Uterus (tissue), 4 donors: ENCODE results near the gene WNK1. TPM values are rescaled to one million over a fixed set of nuclear protein-coding genes. Genes with fewer than 3 reads are reported as not detected.
A peak's percentile ranks its signal among the peaks of the same experiment; 100 is the strongest.

Source experiments
- DNase-seq, 2 donors: peaks; one replicate each; pipeline ENCODE4 v3.0.0-alpha.2; 2019 to 2020
- H3K27ac ChIP-seq, 2 donors: fragments of 200-600 bp; sonication (generic); 1 replicate in 1 of 2; 2 replicates in 1 of 2; pipeline ENCODE4 v1.5.1; 2016 to 2018
- H3K27me3 ChIP-seq, 2 donors: fragments of 200-600 bp; sonication (generic); one replicate each; pipeline ENCODE4 v1.5.1; 2018 to 2019; ENCODE audit warnings: control low read depth in 1 of 2
- H3K36me3 ChIP-seq, 2 donors: fragments of 200-600 bp; sonication (generic); one replicate each; pipeline ENCODE4 v1.5.1; 2019; ENCODE audit warnings: control low read depth in 1 of 2
- H3K4me1 ChIP-seq, 2 donors: fragments of 200-600 bp; sonication (generic); one replicate each; pipeline ENCODE4 v1.5.1; 2018 to 2019; ENCODE audit warnings: control low read depth in 1 of 2
- H3K4me3 ChIP-seq, 2 donors: fragments of 200-600 bp; sonication (generic); 1 replicate in 1 of 2; 2 replicates in 1 of 2; pipeline ENCODE4 v1.5.1; 2018 to 2019; ENCODE audit warnings: mild to moderate bottlenecking in 1 of 2
- H3K9me3 ChIP-seq, 2 donors: fragments of 200-600 bp; sonication (generic); one replicate each; pipeline ENCODE4 v1.5.1; 2019; ENCODE audit warnings: control low read depth in 1 of 2
- POLR2A ChIP-seq, 2 donors: fragments of 450-650 bp; IDR thresholded peaks; one replicate each; pipeline ENCODE4 v1.6.1; 2016; ENCODE audit warnings: antibody characterized with exemption in 2 of 2, mild to moderate bottlenecking in 1 of 2, moderate library complexity in 1 of 2
- intact Hi-C: fragments of 100-400 bp; cut with DNase I; formaldehyde crosslinking; loops from one replicate; pipeline ENCODE4 v1.15.1; 2023; ENCODE audit warnings: low total_unique reads
- total RNA-seq, 4 donors: library from RNA; depleted of rRNA in 3 of 4; stranded (reverse); fragments of >200 nt in 3 of 4; gene quantifications; one replicate each; pipeline versions ENCODE4 v1.1.0 to v1.2.4, GENCODE V29; 2014 to 2023
- TF ChIP-seq, protein P1 (sequence below), 4 experiments: fragments of 200-600 bp in 2 of 4; fragments of 450-650 bp in 2 of 4; sonication (generic) in 2 of 4; IDR thresholded peaks; one replicate each; pipeline ENCODE4 v1.5.1; 2016 to 2019; ENCODE audit warnings: antibody characterized with exemption in 4 of 4, mild to moderate bottlenecking in 2 of 4, moderate library complexity in 1 of 4
- donor health status: DM: yes; HTN: yes; CAD: no.

WNK1 gene
- total RNA-seq, 4 donors from 2014 or later = 57.1 to 208 (median 81.0) TPM

DNA sequence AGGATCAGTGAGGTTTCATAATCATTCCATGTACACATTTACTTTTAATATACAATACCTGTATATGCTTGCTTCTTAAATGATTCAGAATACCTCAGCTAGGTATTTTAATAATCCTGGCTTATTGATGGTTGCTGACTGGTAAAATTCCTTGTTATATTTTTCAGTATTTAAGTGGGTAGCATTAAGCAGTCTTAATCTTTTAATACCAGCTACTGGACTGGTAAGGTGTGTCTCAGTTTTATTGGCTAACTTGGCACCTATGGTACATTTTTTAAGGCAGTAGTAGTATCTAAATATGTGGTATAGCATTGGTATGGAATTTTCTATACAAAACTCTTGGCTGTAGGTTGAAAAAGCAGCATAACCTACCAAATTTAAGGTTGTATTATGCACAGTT, 100.5 kb downstream of the WNK1 start:
- H3K4me3 ChIP-seq = no peak overlapping the region
- no peak overlapping the region for H3K27ac ChIP-seq
- H3K4me1 ChIP-seq = peaks cover 0 to 4% of the 10 kb centered on the region in 2 donors
- intact Hi-C loops = no loop called here
- no peaks in the 10 kb centered on the region for H3K9me3 ChIP-seq
- TF ChIP-seq POLR2A (IDR thresholded peaks at IDR 0.05) = no peak
- TF ChIP-seq, protein P1, sequence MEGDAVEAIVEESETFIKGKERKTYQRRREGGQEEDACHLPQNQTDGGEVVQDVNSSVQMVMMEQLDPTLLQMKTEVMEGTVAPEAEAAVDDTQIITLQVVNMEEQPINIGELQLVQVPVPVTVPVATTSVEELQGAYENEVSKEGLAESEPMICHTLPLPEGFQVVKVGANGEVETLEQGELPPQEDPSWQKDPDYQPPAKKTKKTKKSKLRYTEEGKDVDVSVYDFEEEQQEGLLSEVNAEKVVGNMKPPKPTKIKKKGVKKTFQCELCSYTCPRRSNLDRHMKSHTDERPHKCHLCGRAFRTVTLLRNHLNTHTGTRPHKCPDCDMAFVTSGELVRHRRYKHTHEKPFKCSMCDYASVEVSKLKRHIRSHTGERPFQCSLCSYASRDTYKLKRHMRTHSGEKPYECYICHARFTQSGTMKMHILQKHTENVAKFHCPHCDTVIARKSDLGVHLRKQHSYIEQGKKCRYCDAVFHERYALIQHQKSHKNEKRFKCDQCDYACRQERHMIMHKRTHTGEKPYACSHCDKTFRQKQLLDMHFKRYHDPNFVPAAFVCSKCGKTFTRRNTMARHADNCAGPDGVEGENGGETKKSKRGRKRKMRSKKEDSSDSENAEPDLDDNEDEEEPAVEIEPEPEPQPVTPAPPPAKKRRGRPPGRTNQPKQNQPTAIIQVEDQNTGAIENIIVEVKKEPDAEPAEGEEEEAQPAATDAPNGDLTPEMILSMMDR (IDR thresholded peaks at IDR 0.05) = no peak
- no peaks in the 10 kb centered on the region for H3K27me3 ChIP-seq
- H3K36me3 ChIP-seq = no peaks in the 10 kb centered on the region
- DNase-seq = no peak

DNA sequence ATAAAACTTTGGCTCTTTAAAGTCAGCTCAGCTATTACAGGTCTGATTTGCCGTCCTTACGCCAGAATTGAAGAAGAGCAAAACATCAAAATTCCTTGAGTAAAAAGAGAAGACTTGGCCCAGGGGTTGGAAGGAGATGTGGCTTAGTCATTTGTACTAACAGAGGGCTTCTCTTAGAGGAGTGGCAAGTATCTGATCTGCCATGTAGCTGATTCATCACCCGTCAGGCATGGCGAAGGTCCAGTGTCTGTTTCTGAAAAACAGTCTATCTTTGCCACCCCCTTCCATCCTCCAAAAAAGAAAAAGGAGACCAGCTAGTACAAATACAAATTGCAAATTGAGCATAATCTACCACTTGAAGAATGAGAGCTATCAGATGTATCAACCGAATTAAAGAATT, 105.2 kb downstream of the WNK1 start:
- no peak for TF ChIP-seq POLR2A (IDR thresholded peaks at IDR 0.05)
- TF ChIP-seq, protein P1 (IDR thresholded peaks at IDR 0.05) = no peak
- Histone ChIP-seq H3K9me3 (no peaks in the 10 kb centered on the region), H3K4me3 (no peak overlapping the region), H3K4me1 (no peaks in the 10 kb centered on the region), H3K27ac (peak overlapping the region; percentile 24), H3K36me3 (peaks cover 0 to under 1% of the 10 kb centered on the region in 2 donors), H3K27me3 (no peaks in the 10 kb centered on the region)
- intact Hi-C loops = no loop called here
- peak; percentile 44 to 58 for DNase-seq

DNA sequence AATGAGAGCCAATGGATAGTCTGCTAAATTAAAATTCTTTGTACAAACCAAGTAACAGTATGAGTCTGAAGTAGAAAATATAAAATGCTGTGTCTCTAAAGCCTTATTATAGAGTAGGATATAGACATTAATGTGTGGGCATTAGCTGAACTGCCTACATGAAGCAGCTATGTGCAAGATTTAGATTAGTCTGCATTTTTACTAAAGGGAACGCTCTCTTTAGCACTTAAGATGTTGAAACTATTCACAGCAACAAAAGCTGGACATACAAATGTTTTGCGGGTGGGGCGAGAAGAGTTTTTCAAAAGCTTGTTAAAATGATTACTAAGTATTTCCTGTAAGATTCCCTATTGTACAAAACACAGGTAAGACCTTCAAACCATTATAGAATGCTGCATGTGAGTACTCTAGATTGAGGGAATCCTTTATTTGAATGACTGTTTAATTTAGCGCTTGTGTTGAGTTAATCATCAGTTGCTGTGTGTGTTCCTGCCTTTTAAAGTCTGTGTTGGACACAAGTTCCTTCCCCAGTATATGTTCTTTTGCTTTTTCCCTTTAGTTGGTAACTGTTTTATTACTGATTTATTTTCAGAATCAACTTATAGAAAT, 110.0 kb downstream of the WNK1 start:
- intact Hi-C loops = no loop called here

DNA sequence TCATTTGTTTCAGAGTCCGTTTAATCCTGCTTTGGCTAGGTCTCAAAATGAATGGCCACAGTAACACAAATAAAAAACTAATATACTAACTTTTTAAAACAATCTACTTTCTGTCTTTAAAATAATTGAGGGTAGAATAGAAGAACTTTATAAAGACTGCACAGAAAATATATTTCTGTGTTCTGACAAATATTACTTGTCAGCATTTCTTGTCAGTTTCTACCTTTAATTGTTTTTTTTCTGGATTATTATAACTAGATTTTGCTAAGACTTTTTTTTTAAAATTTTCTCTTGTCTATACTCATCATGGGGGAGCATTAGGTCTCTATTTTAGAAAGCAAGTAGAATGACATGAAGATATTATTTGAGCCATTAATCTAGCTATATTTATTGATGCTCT, 110.9 kb downstream of the WNK1 start:
- TF ChIP-seq POLR2A (IDR thresholded peaks at IDR 0.05) = no peak
- TF ChIP-seq, protein P1 (IDR thresholded peaks at IDR 0.05) = no peak
- no peak for DNase-seq
- Histone ChIP-seq H3K4me3 (no peak overlapping the region), H3K27ac (no peak overlapping the region), H3K9me3 (no peaks in the 10 kb centered on the region), H3K4me1 (no peaks in the 10 kb centered on the region), H3K36me3 (peaks cover 0 to 3% of the 10 kb centered on the region in 2 donors), H3K27me3 (no peaks in the 10 kb centered on the region)
- intact Hi-C loops = no loop called here

More for the DNA sequence above, 110.0 kb downstream of the WNK1 start:
- Histone ChIP-seq H3K9me3 (no peaks in the 10 kb centered on the region), H3K36me3 (peaks cover 0 to 3% of the 10 kb centered on the region in 2 donors), H3K27me3 (no peaks in the 10 kb centered on the region), H3K27ac (no peak overlapping the region), H3K4me1 (no peaks in the 10 kb centered on the region), H3K4me3 (no peak overlapping the region)
- no peak for TF ChIP-seq POLR2A (IDR thresholded peaks at IDR 0.05)
- TF ChIP-seq, protein P1 (IDR thresholded peaks at IDR 0.05) = no peak
- no peak for DNase-seq

DNA sequence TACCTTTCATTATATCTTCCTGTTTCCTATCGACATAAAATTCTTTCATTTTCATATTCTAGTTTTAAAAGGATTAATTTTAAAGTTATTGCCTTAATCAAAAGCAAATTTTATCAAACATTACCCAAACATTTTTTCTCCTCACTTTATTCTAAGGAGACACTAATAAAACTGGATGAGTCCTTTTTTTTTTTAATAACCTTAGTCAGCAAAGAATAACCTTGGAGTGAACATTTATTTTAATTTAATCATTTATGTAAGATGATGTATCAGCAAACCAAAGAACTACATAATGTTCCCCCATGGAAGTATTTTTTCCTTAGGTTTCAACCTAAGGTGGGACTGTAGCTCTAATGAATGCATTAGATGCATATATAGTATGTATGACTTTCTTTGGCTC, 113.2 kb downstream of the WNK1 start:
- H3K27me3 ChIP-seq = no peaks in the 10 kb centered on the region
- TF ChIP-seq, protein P1 (IDR thresholded peaks at IDR 0.05) = no peak
- TF ChIP-seq POLR2A (IDR thresholded peaks at IDR 0.05) = no peak
- H3K36me3 ChIP-seq = peaks cover 0 to 3% of the 10 kb centered on the region in 2 donors
- H3K27ac ChIP-seq = no peak overlapping the region
- DNase-seq = no peak
- H3K4me3 ChIP-seq = no peak overlapping the region
- no peaks in the 10 kb centered on the region for H3K9me3 ChIP-seq
- no peaks in the 10 kb centered on the region for H3K4me1 ChIP-seq
- intact Hi-C loops = no loop called here
